ENCODE measurements around the gene FNDC10. TPM values are rescaled to one million over a fixed set of nuclear protein-coding genes. Genes with fewer than 3 reads are reported as not detected.
A peak's percentile ranks its signal among the peaks of the same experiment; 100 is the strongest.

FNDC10 gene
- total RNA-seq, 2 donors from 2014 or later: 1.3 to 2.3 TPM

- Histone ChIP-seq H3K9me3 (no peaks in the 10 kb centered on the region), H3K4me3 (no peak overlapping the region), H3K36me3 (replicated peaks in 1 of 2; ENCODE audit: insufficient read depth in 1 of 2, low read depth in 2 of 2) (no peaks in the 10 kb centered on the region), H3K27me3 (no peaks in the 10 kb centered on the region), H3K27ac (no peak overlapping the region), H3K4me1 (no peaks in the 10 kb centered on the region)
- no peak for ATAC-seq
- TF ChIP-seq POLR2A (IDR thresholded peaks at IDR 0.05) (no peak), CTCF (IDR thresholded peaks at IDR 0.05) (no peak)
- intact Hi-C loops (cut with DNase I): no loop called here
- WGBS, 2 donors: 86 to 88% methylated on average over 6 to 38 of the region's 38 CpGs
- DNase-seq: peak in 1 of 4 donors; percentile 10
Observed at GRCh38 chr1:1624443-1625403, 24.8 kb upstream of the FNDC10 start.

- no peaks in the 10 kb centered on the region for H3K36me3 ChIP-seq (replicated peaks in 1 of 2; ENCODE audit: insufficient read depth in 1 of 2, low read depth in 2 of 2)
- H3K27ac ChIP-seq: no peak overlapping the region
- TF ChIP-seq CTCF (IDR thresholded peaks at IDR 0.05) (no peak), POLR2A (IDR thresholded peaks at IDR 0.05) (no peak)
- no peaks in the 10 kb centered on the region for H3K9me3 ChIP-seq
- ATAC-seq (no peak), DNase-seq (peak in 1 of 4 donors; percentile 8)
- WGBS, 2 donors: 90% methylated on average over 6 to 38 of the region's 51 CpGs
- no peaks in the 10 kb centered on the region for H3K27me3 ChIP-seq
- H3K4me1 ChIP-seq: no peaks in the 10 kb centered on the region
- intact Hi-C loops (cut with DNase I): no loop called here
- no peak overlapping the region for H3K4me3 ChIP-seq
Observed at GRCh38 chr1:1623631-1624442, 23.9 kb upstream of the FNDC10 start.

- Histone ChIP-seq H3K27ac (no peak overlapping the region), H3K4me1 (no peaks in the 10 kb centered on the region), H3K27me3 (no peaks in the 10 kb centered on the region), H3K36me3 (replicated peaks in 1 of 2; ENCODE audit: insufficient read depth in 1 of 2, low read depth in 2 of 2) (no peaks in the 10 kb centered on the region), H3K4me3 (no peak overlapping the region), H3K9me3 (no peaks in the 10 kb centered on the region)
- DNase-seq: no peak
- TF ChIP-seq POLR2A (IDR thresholded peaks at IDR 0.05) (no peak), CTCF (IDR thresholded peaks at IDR 0.05) (no peak)
- no peak for ATAC-seq
- WGBS, 2 donors: 92 to 97% methylated on average over 23 to 33 of the region's 33 CpGs
- intact Hi-C loops (cut with DNase I): no loop called here
Observed at GRCh38 chr1:1623181-1623630, 23.3 kb upstream of the FNDC10 start.

- no peaks in the 10 kb centered on the region for H3K27me3 ChIP-seq
- no peak overlapping the region for H3K27ac ChIP-seq
- no peaks in the 10 kb centered on the region for H3K4me1 ChIP-seq
- H3K4me3 ChIP-seq: no peak overlapping the region
- DNase-seq (no peak), ATAC-seq (no peak)
- no peaks in the 10 kb centered on the region for H3K9me3 ChIP-seq
- H3K36me3 ChIP-seq (replicated peaks in 1 of 2; ENCODE audit: insufficient read depth in 1 of 2, low read depth in 2 of 2): no peaks in the 10 kb centered on the region
- TF ChIP-seq CTCF (IDR thresholded peaks at IDR 0.05): no peak
- no peak for TF ChIP-seq POLR2A (IDR thresholded peaks at IDR 0.05)
- 92 to 93% methylated on average over 16 to 17 of the region's 17 CpGs for WGBS, 2 donors
- intact Hi-C loops (cut with DNase I): no loop called here
Observed at GRCh38 chr1:1622788-1623094, 22.8 kb upstream of the FNDC10 start.
